GM18499 (cell line): ENCODE measurements around the gene PIM1.
"Not testable (repeated sequence)": the region's sequence is repeated elsewhere in the genome, so short reads cannot be mapped to it uniquely, and the experiment has no call there.

Source experiments
- ATAC-seq: cut with Tn5 transposase; IDR thresholded peaks from one replicate; pipeline ENCODE4 v1.9.1; 2021; ENCODE audit warnings: moderate number of reproducible peaks; ENCODE audit not compliant: insufficient read depth, unreplicated experiment

PIM1 gene

GRCh38 chr6:37185949-37186720, 16.2 kb downstream of the PIM1 start:
- ATAC-seq, result not testable (repeated sequence)

GRCh38 chr6:37187321-37188022, 17.5 kb downstream of the PIM1 start:
- no peak for ATAC-seq

DNA sequence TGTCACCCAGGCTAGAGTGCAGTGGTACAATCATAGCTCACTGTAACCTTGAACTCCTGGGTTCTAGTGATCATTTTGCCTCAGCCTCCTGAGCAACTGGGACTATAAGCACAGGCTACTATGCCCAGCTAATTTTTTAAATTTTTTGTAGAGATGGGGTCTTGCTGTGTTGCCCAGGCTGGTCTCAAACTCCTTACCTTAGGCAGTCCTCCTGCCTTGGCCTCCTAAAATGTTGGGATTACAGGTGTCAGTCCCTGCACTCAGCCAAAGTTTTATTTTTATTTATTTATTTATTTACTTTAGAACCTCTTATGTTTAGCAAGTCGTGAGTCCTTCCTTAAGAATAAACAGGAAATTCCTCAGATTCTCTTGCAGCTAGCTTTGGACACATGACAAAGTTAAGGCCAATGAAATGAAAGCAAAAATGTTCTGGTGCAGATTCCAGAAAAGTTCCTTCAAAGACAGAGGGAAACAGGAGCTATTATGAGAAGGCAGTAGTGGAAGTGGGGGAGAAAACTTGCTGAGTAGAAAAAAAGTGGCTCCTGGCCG, 19.1 kb downstream of the PIM1 start:
- no peak for ATAC-seq

DNA sequence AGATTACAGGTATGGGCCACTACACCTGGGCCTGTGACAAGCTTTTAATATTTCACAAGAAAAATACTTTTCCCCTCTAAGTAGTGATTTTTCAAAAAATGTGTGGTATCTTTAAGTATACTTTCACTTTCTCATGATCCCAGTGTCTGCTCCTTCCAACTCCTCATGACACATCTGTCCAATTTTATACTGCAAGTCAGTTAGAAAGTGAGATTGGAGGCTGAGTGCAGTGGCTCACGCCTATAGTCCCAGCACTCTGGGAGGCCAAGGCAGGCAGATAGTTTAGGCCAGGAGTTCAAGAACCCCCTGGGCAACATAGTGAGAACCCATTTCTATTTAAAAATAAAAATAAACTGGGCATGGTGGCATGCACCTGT, 20.2 kb downstream of the PIM1 start:
- ATAC-seq, result no peak

- no peak for ATAC-seq
Measured at GRCh38 chr6:37192666-37193065, 22.7 kb downstream of the PIM1 start.

- not testable (repeated sequence) for ATAC-seq
Measured at GRCh38 chr6:37194886-37195285, 24.9 kb downstream of the PIM1 start.

GRCh38 chr6:37196451-37196850, 26.5 kb downstream of the PIM1 start:
- ATAC-seq, result not testable (repeated sequence)

- no peak for ATAC-seq
Measured at GRCh38 chr6:37200085-37200484, 30.1 kb downstream of the PIM1 start.

DNA sequence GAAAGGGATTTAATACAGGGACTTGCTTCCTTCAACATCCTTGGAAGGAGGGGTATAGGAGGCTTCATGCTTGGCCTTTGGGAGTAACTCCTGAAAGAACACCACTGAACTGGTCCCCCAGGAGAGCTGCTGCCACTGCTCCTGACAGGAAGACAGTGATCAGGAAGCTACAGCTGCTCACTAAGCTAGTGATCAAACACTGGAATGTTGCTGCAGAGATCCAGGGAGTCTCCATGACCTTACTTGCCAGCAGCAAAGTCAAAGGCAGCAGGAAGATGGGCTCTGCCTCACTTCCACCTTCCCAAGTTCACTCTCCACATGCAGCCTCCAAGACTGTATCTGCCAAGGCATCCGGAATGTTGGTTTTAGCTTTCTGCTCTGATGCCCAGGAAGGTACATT, 31.8 kb downstream of the PIM1 start:
- no peak for ATAC-seq

DNA sequence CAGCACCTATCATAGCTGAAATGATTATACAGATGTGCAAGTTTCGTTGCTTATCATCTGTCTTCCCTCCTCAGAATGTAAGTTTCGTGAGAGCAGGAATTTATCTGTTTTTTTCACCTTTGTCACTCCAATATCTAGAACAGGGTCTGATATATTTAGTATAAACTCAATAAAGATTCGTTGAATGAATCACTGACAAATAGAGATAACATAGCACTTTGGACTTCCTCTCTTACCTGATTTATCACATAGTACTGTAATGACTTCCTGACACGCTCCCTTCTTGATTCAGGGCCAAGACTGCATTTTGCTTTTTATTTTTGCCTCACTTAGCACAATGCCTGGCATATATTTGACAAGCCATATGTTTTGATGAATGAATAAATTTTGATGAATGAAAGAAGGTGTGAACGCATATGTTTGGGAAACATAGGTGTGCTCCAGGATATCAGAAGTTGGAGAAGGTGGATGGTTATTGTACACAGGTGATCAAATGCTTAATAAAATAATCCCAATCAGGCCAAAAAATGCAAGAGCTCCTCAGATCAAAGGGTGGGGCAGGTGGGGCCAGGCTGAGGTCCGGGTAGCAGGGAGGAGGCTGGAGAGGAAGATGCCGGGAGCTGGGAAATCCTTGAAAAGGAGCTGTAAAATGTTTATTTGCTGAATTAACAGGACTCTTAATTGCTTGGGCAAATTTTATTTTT, 33.0 kb downstream of the PIM1 start:
- no peak for ATAC-seq

DNA sequence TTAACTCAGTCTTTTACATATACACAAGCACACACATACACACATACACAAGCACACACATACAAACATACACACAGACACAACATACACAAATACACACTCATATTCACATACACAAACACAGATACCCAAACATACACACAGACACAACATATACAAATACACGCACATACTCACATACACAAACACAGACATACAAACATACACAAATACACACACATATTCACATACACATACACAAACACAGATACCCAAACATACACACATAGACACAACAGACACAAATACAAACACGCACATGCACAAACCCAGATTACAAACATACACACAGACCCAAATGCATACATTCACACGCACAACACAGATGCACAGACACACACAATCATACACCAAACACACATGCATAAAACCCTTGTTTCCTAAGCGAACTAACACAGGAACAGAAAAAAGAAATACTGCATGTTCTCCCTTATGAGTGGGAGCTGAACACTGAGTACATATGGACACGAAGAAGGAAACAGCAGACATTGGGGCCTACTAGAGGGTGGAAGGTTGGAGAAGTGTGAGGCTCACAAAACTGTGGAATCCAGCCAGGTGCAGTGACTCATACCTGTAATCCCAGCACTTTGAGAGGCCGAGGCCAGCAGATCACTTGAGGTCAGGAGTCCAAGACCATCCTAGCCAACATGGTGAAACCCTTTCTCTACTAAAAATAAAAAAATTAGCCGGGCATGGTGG, 34.2 kb downstream of the PIM1 start:
- ATAC-seq, result no peak

- no peak for ATAC-seq
Measured at GRCh38 chr6:37205175-37205996, 35.4 kb downstream of the PIM1 start.

DNA sequence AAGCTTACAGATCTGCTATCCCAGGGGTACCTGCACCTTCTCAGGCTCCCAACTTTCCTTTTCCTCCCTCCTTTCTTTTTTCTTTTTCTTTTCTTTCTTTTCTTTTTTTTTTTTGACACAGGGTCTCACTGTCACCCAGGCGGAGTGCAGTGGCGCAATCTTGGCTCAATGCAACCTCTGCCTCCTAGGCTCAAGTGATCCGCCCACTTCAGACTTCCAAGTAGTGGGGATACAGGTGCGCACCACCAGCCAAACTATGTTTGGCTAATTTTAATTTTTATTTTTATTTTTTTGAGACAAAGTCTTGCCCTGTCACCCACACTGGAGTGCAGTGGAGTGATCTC, 36.0 kb downstream of the PIM1 start:
- no peak for ATAC-seq

- ATAC-seq, result no peak
Measured at GRCh38 chr6:37206622-37207021, 36.7 kb downstream of the PIM1 start.

- no peak for ATAC-seq
Measured at GRCh38 chr6:37207903-37208456, 38.0 kb downstream of the PIM1 start.

- ATAC-seq, result no peak
Measured at GRCh38 chr6:37208793-37209192, 38.8 kb downstream of the PIM1 start.

DNA sequence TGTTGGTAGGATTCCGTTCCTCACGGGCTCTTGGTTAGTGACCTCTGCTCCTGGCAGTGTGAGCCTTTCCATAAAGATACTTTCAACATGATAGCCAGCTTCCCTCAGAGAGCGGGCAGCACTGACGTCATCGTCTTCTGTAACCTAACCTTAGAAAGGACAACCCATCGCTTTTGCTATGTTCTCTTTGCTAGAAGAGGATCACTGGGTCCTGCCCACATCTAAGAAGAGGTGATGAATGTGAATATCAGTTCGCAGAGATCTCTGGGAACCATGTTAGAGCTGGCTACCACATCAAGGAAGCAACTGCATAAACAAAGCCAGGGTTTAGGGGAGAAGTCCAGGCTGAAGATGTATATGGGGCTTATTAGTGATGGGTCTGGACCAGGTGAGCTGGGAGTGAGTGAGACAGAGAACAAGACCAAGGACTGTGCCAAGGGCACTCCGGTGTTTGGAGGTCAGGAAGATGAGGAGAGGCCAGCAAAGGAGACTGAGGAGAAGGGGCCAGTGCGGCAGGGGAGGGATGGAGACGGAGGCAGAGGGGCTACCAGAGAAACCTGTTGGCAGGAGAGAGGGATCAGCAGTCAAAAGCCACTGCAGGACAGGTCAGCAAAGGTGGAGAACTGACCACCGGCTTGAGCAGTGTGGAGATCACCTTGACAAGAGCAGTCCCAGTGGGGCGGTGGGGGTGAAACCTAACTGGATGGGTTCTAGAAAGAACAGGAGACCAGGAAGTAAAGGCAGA, 39.7 kb downstream of the PIM1 start:
- ATAC-seq, result no peak

- no peak for ATAC-seq
Measured at GRCh38 chr6:37210313-37210968, 40.5 kb downstream of the PIM1 start.
